CD14-positive monocyte (primary cell): ENCODE results near the gene FOCAD. TPM values are rescaled to one million over a fixed set of nuclear protein-coding genes. Genes with fewer than 3 reads are reported as not detected.

Experiments
- DNase-seq, 3 donors: peaks; one replicate each; pipeline ENCODE4 v3.0.0-alpha.2; 2011 to 2022
- H2AFZ ChIP-seq: 2 replicates; pipeline ENCODE4 v1.6.0; 2012; ENCODE audit warnings: mild to moderate bottlenecking, low read depth, low read length, inconsistent platforms; ENCODE audit not compliant: insufficient read depth, poor library complexity, severe bottlenecking
- H3K27ac ChIP-seq, 2 donors: 1 replicate in 1 of 2; 2 replicates in 1 of 2; pipeline ENCODE4 v1.5.1; 2012 to 2013; ENCODE audit warnings: low read length in 2 of 2, control low read depth in 1 of 2, inconsistent platforms in 1 of 2, low read depth in 1 of 2, mild to moderate bottlenecking in 1 of 2
- H3K27me3 ChIP-seq, 2 donors: one replicate each; pipeline versions ENCODE4 v1.6.0 to v1.6.1; 2011 to 2013; ENCODE audit warnings: low read length in 2 of 2; ENCODE audit not compliant: control insufficient read depth in 2 of 2, insufficient read depth in 2 of 2
- H3K36me3 ChIP-seq, 2 donors: replicated peaks in 1 of 2; 1 replicate in 1 of 2; 2 replicates in 1 of 2; pipeline versions ENCODE4 v1.5.1 to v1.6.1; 2012 to 2013; ENCODE audit warnings: low read length in 2 of 2, control low read depth in 1 of 2, inconsistent platforms in 1 of 2, mild to moderate bottlenecking in 1 of 2; ENCODE audit not compliant: insufficient read depth in 2 of 2, control insufficient read depth in 1 of 2
- H3K4me1 ChIP-seq, 2 donors: 1 replicate in 1 of 2; 2 replicates in 1 of 2; pipeline versions ENCODE4 v1.5.1 to v1.6.1; 2012 to 2013; ENCODE audit warnings: low read length in 2 of 2, control low read depth in 1 of 2, inconsistent platforms in 1 of 2, mild to moderate bottlenecking in 1 of 2, moderate library complexity in 1 of 2; ENCODE audit not compliant: insufficient read depth in 2 of 2, control insufficient read depth in 1 of 2
- H3K4me2 ChIP-seq: replicated peaks from 2 replicates; pipeline ENCODE3; 2012; ENCODE audit warnings: low read length, moderate library complexity, mild to moderate bottlenecking; ENCODE audit not compliant: poor library complexity, severe bottlenecking; ENCODE audit errors: extremely low read depth
- H3K4me3 ChIP-seq, 3 experiments: fragments of 200-600 bp in 1 of 3; sonication (generic) in 1 of 3; replicated peaks in 1 of 3; 1 replicate in 2 of 3; 2 replicates in 1 of 3; pipeline ENCODE4 v1.5.1; 2011 to 2013; ENCODE audit warnings: low read length in 3 of 3, mild to moderate bottlenecking in 3 of 3, control low read depth in 2 of 3, low read depth in 2 of 3, inconsistent platforms in 1 of 3, moderate library complexity in 1 of 3
- H3K79me2 ChIP-seq: 2 replicates; pipeline ENCODE4 v1.6.0; 2012; ENCODE audit warnings: mild to moderate bottlenecking, control low read depth, inconsistent platforms, low read length, moderate library complexity; ENCODE audit not compliant: insufficient read depth
- H3K9ac ChIP-seq: 2 replicates; pipeline ENCODE4 v1.6.0; 2017; ENCODE audit warnings: low read length, mild to moderate bottlenecking; ENCODE audit not compliant: insufficient read depth, poor library complexity, severe bottlenecking
- H3K9me3 ChIP-seq, 2 donors: replicated peaks in 1 of 2; 1 replicate in 1 of 2; 2 replicates in 1 of 2; pipeline versions ENCODE4 v1.5.1 to v1.6.1; 2012 to 2013; ENCODE audit warnings: low read length in 2 of 2, control low read depth in 1 of 2; ENCODE audit not compliant: control insufficient read depth in 1 of 2, insufficient read depth in 1 of 2
- H4K20me1 ChIP-seq: 2 replicates; pipeline ENCODE4 v1.6.0; 2012; ENCODE audit warnings: mild to moderate bottlenecking, low read length, control low read depth, moderate library complexity; ENCODE audit not compliant: insufficient read depth
- H3K27ac Mint-ChIP-seq, 7 donors: one replicate each; pipeline ENCODE4 v1.8.0; 2020; ENCODE audit warnings: mild to moderate bottlenecking in 7 of 7, mixed read lengths in 7 of 7, moderate library complexity in 6 of 7, inconsistent platforms in 2 of 7
- H3K27me3 Mint-ChIP-seq, 3 donors: one replicate each; pipeline ENCODE4 v1.8.0; 2021 to 2022; ENCODE audit warnings: low read depth in 3 of 3, mild to moderate bottlenecking in 3 of 3, mixed read lengths in 3 of 3, moderate library complexity in 3 of 3, inconsistent platforms in 1 of 3
- H3K36me3 Mint-ChIP-seq, 2 donors: one replicate each; pipeline ENCODE4 v1.8.0; 2020; ENCODE audit warnings: mixed read lengths in 2 of 2, inconsistent platforms in 1 of 2, mild to moderate bottlenecking in 1 of 2
- H3K4me1 Mint-ChIP-seq: one replicate; pipeline ENCODE4 v1.8.0; 2020; ENCODE audit warnings: mild to moderate bottlenecking, mixed read lengths
- H3K4me3 Mint-ChIP-seq, 2 donors: one replicate each; pipeline ENCODE4 v1.8.0; 2020; ENCODE audit warnings: mild to moderate bottlenecking in 2 of 2, mixed read lengths in 2 of 2, moderate library complexity in 1 of 2
- H3K9me3 Mint-ChIP-seq, 7 donors: one replicate each; pipeline ENCODE4 v1.8.0; 2020 to 2022; ENCODE audit warnings: mixed read lengths in 7 of 7, mild to moderate bottlenecking in 6 of 7, moderate library complexity in 6 of 7, inconsistent platforms in 2 of 7
- WGBS: methylation state at CpG from one replicate; pipeline ENCODE4 v1.1.5; 2013; ENCODE audit warnings: missing lambda C conversion rate; ENCODE audit not compliant: insufficient coverage; 5-methylcytosine and 5-hydroxymethylcytosine counted together
- intact Hi-C, 2 donors: fragments of 100-400 bp; cut with micrococcal nuclease; formaldehyde crosslinking; loops; one replicate each; pipeline versions ENCODE4 v1.15.0 to v1.15.1; 2023
- polyA plus RNA-seq, 3 donors: library from polyadenylated mRNA; depleted of rRNA in 1 of 3; unstranded in 2 of 3; stranded (reverse) in 1 of 3; fragments of 300-500 nt in 2 of 3; fragments of >200 nt in 1 of 3; fragmentation: Illumina TruSeq in 2 of 3; gene quantifications; 1 replicate in 2 of 3; 2 replicates in 1 of 3; pipeline ENCODE4 v1.2.3, GENCODE V29; 2012 to 2021
- TF ChIP-seq, protein P1 (sequence below): fragments of 200-600 bp; IDR thresholded peaks from one replicate; pipeline ENCODE4 v1.8.0; 2022; ENCODE audit warnings: antibody characterized with exemption, mild to moderate bottlenecking

Gene FOCAD
- polyA plus RNA-seq, 3 donors, result 4.9 to 6.3 (median 5.1) TPM

DNA sequence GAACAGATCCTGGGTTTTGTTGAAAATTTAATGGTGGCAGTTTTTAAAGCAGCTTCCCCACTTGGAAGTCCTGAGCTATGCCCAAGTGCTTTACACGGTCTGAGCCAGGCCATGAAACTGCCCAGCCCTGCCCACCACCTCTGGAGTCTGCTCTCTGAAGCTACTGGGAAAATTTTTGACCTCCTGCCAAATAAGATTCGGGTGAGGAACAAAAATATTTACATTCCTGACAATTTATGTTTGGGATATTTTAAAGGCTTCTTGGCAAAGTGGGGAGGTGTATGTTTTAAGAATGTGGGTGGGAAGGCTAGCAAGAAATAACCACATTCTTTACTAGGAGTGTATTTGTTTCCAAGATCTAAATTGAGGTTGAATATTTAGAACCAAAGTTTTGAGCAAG, 297.4 kb downstream of the FOCAD start:
- peaks cover 20 to 22% of the 10 kb centered on the region in 2 donors for H3K36me3 Mint-ChIP-seq
- Histone ChIP-seq H3K9ac (no peak overlapping the region), H3K4me2 (peak overlapping the region; percentile 32), H3K4me1 (peaks cover 32 to 35% of the 10 kb centered on the region in 2 donors), H4K20me1 (no peaks in the 10 kb centered on the region), H3K36me3 (peaks cover 0 to 9% of the 10 kb centered on the region in 2 donors), H3K79me2 (no peaks in the 10 kb centered on the region), H3K27me3 (no peaks in the 10 kb centered on the region), H3K9me3 (no peaks in the 10 kb centered on the region), H3K4me3 (peak overlapping the region in 1 of 3 experiments; percentile 15), H2AFZ (no peak overlapping the region), H3K27ac (peak overlapping the region; percentile 47 to 79)
- peak overlapping the region in 6 of 7 donors; percentile 62 to 91 (median 86) for H3K27ac Mint-ChIP-seq
- peaks cover 0 to 1% (median 0%) of the 10 kb centered on the region in 3 donors for H3K27me3 Mint-ChIP-seq
- TF ChIP-seq, protein P1, sequence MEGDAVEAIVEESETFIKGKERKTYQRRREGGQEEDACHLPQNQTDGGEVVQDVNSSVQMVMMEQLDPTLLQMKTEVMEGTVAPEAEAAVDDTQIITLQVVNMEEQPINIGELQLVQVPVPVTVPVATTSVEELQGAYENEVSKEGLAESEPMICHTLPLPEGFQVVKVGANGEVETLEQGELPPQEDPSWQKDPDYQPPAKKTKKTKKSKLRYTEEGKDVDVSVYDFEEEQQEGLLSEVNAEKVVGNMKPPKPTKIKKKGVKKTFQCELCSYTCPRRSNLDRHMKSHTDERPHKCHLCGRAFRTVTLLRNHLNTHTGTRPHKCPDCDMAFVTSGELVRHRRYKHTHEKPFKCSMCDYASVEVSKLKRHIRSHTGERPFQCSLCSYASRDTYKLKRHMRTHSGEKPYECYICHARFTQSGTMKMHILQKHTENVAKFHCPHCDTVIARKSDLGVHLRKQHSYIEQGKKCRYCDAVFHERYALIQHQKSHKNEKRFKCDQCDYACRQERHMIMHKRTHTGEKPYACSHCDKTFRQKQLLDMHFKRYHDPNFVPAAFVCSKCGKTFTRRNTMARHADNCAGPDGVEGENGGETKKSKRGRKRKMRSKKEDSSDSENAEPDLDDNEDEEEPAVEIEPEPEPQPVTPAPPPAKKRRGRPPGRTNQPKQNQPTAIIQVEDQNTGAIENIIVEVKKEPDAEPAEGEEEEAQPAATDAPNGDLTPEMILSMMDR, result no peak
- no peak for DNase-seq
- H3K9me3 Mint-ChIP-seq, result peaks cover 0 to 3% (median 0%) of the 10 kb centered on the region in 7 donors
- no peak overlapping the region for H3K4me3 Mint-ChIP-seq
- WGBS, result no CpG with 5 or more reads among the region's 2 CpGs
- peaks cover 26% of the 10 kb centered on the region for H3K4me1 Mint-ChIP-seq
- intact Hi-C loops, result loop anchor here (5.0 kb wide), 2 partner anchors 46 to 126 kb away; no protein-coding TSS in a partner anchor

DNA sequence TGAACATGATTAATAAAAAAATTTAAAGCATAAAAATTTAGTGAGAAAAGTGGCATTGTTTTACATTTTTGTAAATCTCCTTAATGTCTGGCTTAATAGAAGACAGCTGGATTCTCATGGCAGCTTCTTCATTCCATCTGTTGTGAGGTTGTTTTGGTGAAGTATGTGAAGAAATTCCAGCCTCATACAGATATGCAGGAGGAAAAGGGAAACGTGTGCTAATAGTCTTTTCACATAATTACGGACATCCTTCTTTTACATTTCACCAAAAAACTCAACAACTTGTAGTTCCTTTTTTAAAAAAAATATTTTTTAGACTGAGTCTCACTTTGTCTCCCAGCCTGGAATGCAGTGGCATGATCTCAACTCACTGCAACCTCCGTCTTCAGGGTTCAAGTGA, 300.4 kb downstream of the FOCAD start:
- intact Hi-C loops, result loop anchor here (5.0 kb wide), 2 partner anchors 43 to 123 kb away; no protein-coding TSS in a partner anchor
- Mint-ChIP-seq H3K4me3 (no peak overlapping the region), H3K27ac (peak overlapping the region; percentile 65 to 91 (median 78)), H3K36me3 (peaks cover 9 to 10% of the 10 kb centered on the region in 2 donors), H3K27me3 (peaks cover 0 to 1% (median 0%) of the 10 kb centered on the region in 3 donors), H3K9me3 (no peaks in the 10 kb centered on the region), H3K4me1 (peaks cover 45% of the 10 kb centered on the region)
- no peaks in the 10 kb centered on the region for H3K36me3 ChIP-seq
- H3K79me2 ChIP-seq, result no peaks in the 10 kb centered on the region
- TF ChIP-seq, protein P1, result no peak
- H3K9ac ChIP-seq, result no peak overlapping the region
- no CpG with 5 or more reads among the region's 3 CpGs for WGBS
- DNase-seq, result peak in 2 of 3 donors; percentile 18 to 34
- H3K4me3 ChIP-seq, result no peak overlapping the region
- H2AFZ ChIP-seq, result no peak overlapping the region
- H3K27ac ChIP-seq, result peak overlapping the region; percentile 63 to 73
- peaks cover 46 to 59% of the 10 kb centered on the region in 2 donors for H3K4me1 ChIP-seq
- H3K4me2 ChIP-seq, result no peak overlapping the region
- H4K20me1 ChIP-seq, result no peaks in the 10 kb centered on the region
- H3K27me3 ChIP-seq, result no peaks in the 10 kb centered on the region
- H3K9me3 ChIP-seq, result no peaks in the 10 kb centered on the region
